Thymus (tissue), 11 donors: ENCODE measurements around the gene SPATC1L. TPM values are rescaled to one million over a fixed set of nuclear protein-coding genes. Genes with fewer than 3 reads are reported as not detected.
"Not testable (repeated sequence)": the region's sequence is repeated elsewhere in the genome, so short reads cannot be mapped to it uniquely, and the experiment has no call there.

Source experiments
- DNase-seq, 9 donors: peaks; one replicate each; pipeline ENCODE4 v3.0.0-alpha.2; 2013; ENCODE audit warnings: low spot score in 9 of 9, low read depth in 6 of 9, missing footprints in 1 of 9
- H3K27ac ChIP-seq, 2 donors: one replicate each; pipeline ENCODE4 v1.5.1; 2013; ENCODE audit warnings: control low read depth in 1 of 2, low read depth in 1 of 2, low read length in 1 of 2, mild to moderate bottlenecking in 1 of 2, moderate library complexity in 1 of 2
- H3K27me3 ChIP-seq, 2 donors: one replicate each; pipeline ENCODE4 v1.5.1; 2013; ENCODE audit warnings: low read length in 1 of 2; ENCODE audit not compliant: control insufficient read depth in 2 of 2, insufficient read depth in 1 of 2
- H3K36me3 ChIP-seq, 2 donors: one replicate each; pipeline ENCODE4 v1.5.1; 2013; ENCODE audit warnings: low read length in 1 of 2, mild to moderate bottlenecking in 1 of 2, moderate library complexity in 1 of 2; ENCODE audit not compliant: control insufficient read depth in 2 of 2, insufficient read depth in 2 of 2
- H3K4me1 ChIP-seq, 2 donors: one replicate each; pipeline ENCODE4 v1.5.1; 2013; ENCODE audit warnings: low read length in 2 of 2; ENCODE audit not compliant: control insufficient read depth in 2 of 2, insufficient read depth in 2 of 2
- H3K4me3 ChIP-seq, 2 donors: one replicate each; pipeline ENCODE4 v1.5.1; 2013; ENCODE audit warnings: low read length in 2 of 2, control low read depth in 1 of 2, mild to moderate bottlenecking in 1 of 2
- H3K9me3 ChIP-seq, 2 donors: one replicate each; pipeline ENCODE4 v1.5.1; 2013; ENCODE audit warnings: low read length in 1 of 2, mild to moderate bottlenecking in 1 of 2; ENCODE audit not compliant: control insufficient read depth in 2 of 2, insufficient read depth in 1 of 2
- WGBS: extraction: QIAGEN DNeasy Blood & Tissue Kit; methylation state at CpG from one replicate; pipeline ENCODE4 v1.1.7; 2013; 5-methylcytosine and 5-hydroxymethylcytosine counted together
- polyA plus RNA-seq: library from polyadenylated mRNA; stranded (reverse); fragments of 200-250 nt; gene quantifications from one replicate; pipeline ENCODE4 v1.2.3, GENCODE V29; 2013
- total RNA-seq: library from RNA; stranded (reverse); fragments of 120-200 nt; gene quantifications from one replicate; pipeline ENCODE4 v1.2.4, GENCODE V29; 2013
- donor health status: healthy.

The SPATC1L gene
- total and polyA plus RNA-seq, 2 donors: 4.8 to 9.6 TPM

- over 99% methylated on average over 8 of the region's 8 CpGs for WGBS
- no peak overlapping the region for H3K27ac ChIP-seq
- no peak for DNase-seq
- H3K27me3 ChIP-seq: no peaks in the 10 kb centered on the region
- no peak overlapping the region for H3K4me3 ChIP-seq
- no peaks in the 10 kb centered on the region for H3K9me3 ChIP-seq
- peaks cover 34 to 35% of the 10 kb centered on the region in 2 donors for H3K36me3 ChIP-seq
- H3K4me1 ChIP-seq: no peaks in the 10 kb centered on the region
Observed at GRCh38 chr21:46203203-46203600, 18.9 kb upstream of the SPATC1L start.

- H3K4me3 ChIP-seq: no peak overlapping the region
- 98% methylated on average over 6 of the region's 6 CpGs for WGBS
- no peaks in the 10 kb centered on the region for H3K9me3 ChIP-seq
- no peak for DNase-seq
- no peak overlapping the region for H3K27ac ChIP-seq
- peaks cover 34 to 35% of the 10 kb centered on the region in 2 donors for H3K36me3 ChIP-seq
- no peaks in the 10 kb centered on the region for H3K27me3 ChIP-seq
- H3K4me1 ChIP-seq: no peaks in the 10 kb centered on the region
Observed at GRCh38 chr21:46202592-46203202, 18.4 kb upstream of the SPATC1L start.

- 98% methylated on average over 3 of the region's 8 CpGs for WGBS
- H3K9me3 ChIP-seq, H3K4me3 ChIP-seq, DNase-seq, H3K27ac ChIP-seq, H3K4me1 ChIP-seq, H3K27me3 ChIP-seq: not testable (repeated sequence)
- peaks cover 25 to 32% of the 10 kb centered on the region in 2 donors for H3K36me3 ChIP-seq
Observed at GRCh38 chr21:46200877-46201803, 16.9 kb upstream of the SPATC1L start.

- 86% methylated on average over 13 of the region's 13 CpGs for WGBS
- no peak overlapping the region for H3K27ac ChIP-seq
- no peaks in the 10 kb centered on the region for H3K27me3 ChIP-seq
- peaks cover 25 to 26% of the 10 kb centered on the region in 2 donors for H3K36me3 ChIP-seq
- H3K9me3 ChIP-seq: no peaks in the 10 kb centered on the region
- no peak overlapping the region for H3K4me3 ChIP-seq
- no peaks in the 10 kb centered on the region for H3K4me1 ChIP-seq
- no peak for DNase-seq
Observed at GRCh38 chr21:46199436-46200373, 15.4 kb upstream of the SPATC1L start.

- Histone ChIP-seq H3K4me1 (no peaks in the 10 kb centered on the region), H3K9me3 (no peaks in the 10 kb centered on the region), H3K27me3 (no peaks in the 10 kb centered on the region), H3K27ac (no peak overlapping the region), H3K4me3 (no peak overlapping the region), H3K36me3 (peaks cover 32 to 33% of the 10 kb centered on the region in 2 donors)
- no peak for DNase-seq
- WGBS: 93% methylated on average over 20 of the region's 20 CpGs
Observed at GRCh38 chr21:46196733-46197132, 12.5 kb upstream of the SPATC1L start.

- no peak for DNase-seq
- Histone ChIP-seq H3K9me3 (no peaks in the 10 kb centered on the region), H3K27me3 (no peaks in the 10 kb centered on the region), H3K36me3 (peaks cover 36 to 38% of the 10 kb centered on the region in 2 donors), H3K4me3 (no peak overlapping the region), H3K27ac (no peak overlapping the region), H3K4me1 (no peaks in the 10 kb centered on the region)
- WGBS: 96% methylated on average over 20 of the region's 20 CpGs
Observed at GRCh38 chr21:46195595-46196195, 11.4 kb upstream of the SPATC1L start.

GRCh38 chr21:46194374-46195334 is 10.4 kb upstream of the SPATC1L start:
- peaks cover 33 to 38% of the 10 kb centered on the region in 2 donors for H3K36me3 ChIP-seq
- no peak overlapping the region for H3K27ac ChIP-seq
- no peaks in the 10 kb centered on the region for H3K4me1 ChIP-seq
- 95% methylated on average over 34 of the region's 34 CpGs for WGBS
- DNase-seq: no peak
- no peak overlapping the region for H3K4me3 ChIP-seq
- no peaks in the 10 kb centered on the region for H3K27me3 ChIP-seq
- H3K9me3 ChIP-seq: no peaks in the 10 kb centered on the region
